HG02610 (cell line): Measurements from ENCODE around the gene TMEM123.
"Not testable (repeated sequence)": the region's sequence is repeated elsewhere in the genome, so short reads cannot be mapped to it uniquely, and the experiment has no call there.

Source experiments
- ATAC-seq: cut with Tn5 transposase; IDR thresholded peaks from one replicate; pipeline ENCODE4 v1.9.1; 2021; ENCODE audit warnings: mild to moderate bottlenecking, moderate library complexity; ENCODE audit not compliant: unreplicated experiment

TMEM123 gene

GRCh38 chr11:102396708-102397563, 55.6 kb downstream of the TMEM123 start:
- ATAC-seq: peak; percentile 40

GRCh38 chr11:102395720-102396393, 56.7 kb downstream of the TMEM123 start:
- no peak for ATAC-seq

- ATAC-seq: no peak
Measured at GRCh38 chr11:102393272-102393730, 59.3 kb downstream of the TMEM123 start.

- no peak for ATAC-seq
Measured at GRCh38 chr11:102391549-102392237, 60.9 kb downstream of the TMEM123 start.

GRCh38 chr11:102390667-102391465, 61.7 kb downstream of the TMEM123 start:
- peak; percentile 73 for ATAC-seq

GRCh38 chr11:102389253-102389652, 63.3 kb downstream of the TMEM123 start:
- ATAC-seq: no peak

- ATAC-seq: no peak
Measured at GRCh38 chr11:102387043-102387781, 65.4 kb downstream of the TMEM123 start.

- no peak for ATAC-seq
Measured at GRCh38 chr11:102386136-102386734, 66.3 kb downstream of the TMEM123 start.

- no peak for ATAC-seq
Measured at GRCh38 chr11:102385085-102386007, 67.2 kb downstream of the TMEM123 start.

GRCh38 chr11:102384419-102385079, 68.0 kb downstream of the TMEM123 start:
- no peak for ATAC-seq

GRCh38 chr11:102383839-102384238, 68.7 kb downstream of the TMEM123 start:
- ATAC-seq: no peak

GRCh38 chr11:102382384-102382783, 70.2 kb downstream of the TMEM123 start:
- ATAC-seq: no peak

- no peak for ATAC-seq
Measured at GRCh38 chr11:102378818-102379217, 73.7 kb downstream of the TMEM123 start.

- ATAC-seq: no peak
Measured at GRCh38 chr11:102377891-102378290, 74.7 kb downstream of the TMEM123 start.

- ATAC-seq: no peak
Measured at GRCh38 chr11:102375720-102376399, 76.7 kb downstream of the TMEM123 start.

GRCh38 chr11:102374633-102375424, 77.7 kb downstream of the TMEM123 start:
- ATAC-seq: not testable (repeated sequence)

GRCh38 chr11:102368472-102368871, 84.1 kb downstream of the TMEM123 start:
- peak; percentile 99 for ATAC-seq
